CD4-positive, alpha-beta T cell treated with Interleukin-17A for 4 hours (primary cell): ENCODE measurements around the gene FAM193B.
"Not testable (repeated sequence)": the region's sequence is repeated elsewhere in the genome, so short reads cannot be mapped to it uniquely, and the experiment has no call there.

Source experiments
- DNase-seq: peaks from one replicate; pipeline ENCODE4 v3.0.0-alpha.2; 2020; ENCODE audit warnings: mixed read lengths

FAM193B gene

GRCh38 chr5:177497292-177498012, 56.9 kb downstream of the FAM193B start, which contains the start of gene PDLIM7:
Gene PDLIM7, minus strand, starts transcription at chr5:177497604. Its CDS starts 1,092 bp downstream, at chr5:177496512.
- DNase-seq = peak; percentile 97

DNA sequence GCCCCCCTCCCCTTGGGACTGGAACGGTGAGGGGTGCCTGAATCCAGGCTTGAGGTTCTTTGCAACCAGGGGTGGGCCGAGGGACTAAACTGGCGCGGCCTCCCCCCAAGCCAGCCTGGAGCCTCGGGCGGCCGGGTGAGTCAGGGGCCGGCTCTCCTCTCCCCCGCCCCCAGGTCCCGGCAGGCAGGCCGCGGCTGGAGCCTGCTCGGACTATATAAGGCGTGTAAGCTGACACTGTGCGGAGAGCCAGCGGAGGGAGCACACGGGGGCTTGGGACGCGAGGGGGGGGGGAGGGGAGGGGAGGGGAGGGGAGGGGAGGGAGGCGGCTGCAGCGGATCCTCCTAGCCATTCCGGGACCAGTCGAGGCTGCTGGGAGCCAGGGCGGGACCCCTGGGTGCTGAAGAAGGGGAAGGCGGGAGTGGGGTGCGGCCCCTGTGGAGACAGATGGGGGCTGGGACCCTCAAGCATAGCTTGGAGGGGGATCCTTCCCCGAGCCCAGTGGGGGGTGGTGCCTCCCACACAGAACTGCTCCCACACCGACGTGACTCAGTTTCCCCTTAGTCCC, 57.6 kb downstream of the FAM193B start:
- no peak for DNase-seq

GRCh38 chr5:177496070-177496726, 58.2 kb downstream of the FAM193B start:
- no peak for DNase-seq

- no peak for DNase-seq
Observed at GRCh38 chr5:177495243-177496060, 58.9 kb downstream of the FAM193B start.

DNA sequence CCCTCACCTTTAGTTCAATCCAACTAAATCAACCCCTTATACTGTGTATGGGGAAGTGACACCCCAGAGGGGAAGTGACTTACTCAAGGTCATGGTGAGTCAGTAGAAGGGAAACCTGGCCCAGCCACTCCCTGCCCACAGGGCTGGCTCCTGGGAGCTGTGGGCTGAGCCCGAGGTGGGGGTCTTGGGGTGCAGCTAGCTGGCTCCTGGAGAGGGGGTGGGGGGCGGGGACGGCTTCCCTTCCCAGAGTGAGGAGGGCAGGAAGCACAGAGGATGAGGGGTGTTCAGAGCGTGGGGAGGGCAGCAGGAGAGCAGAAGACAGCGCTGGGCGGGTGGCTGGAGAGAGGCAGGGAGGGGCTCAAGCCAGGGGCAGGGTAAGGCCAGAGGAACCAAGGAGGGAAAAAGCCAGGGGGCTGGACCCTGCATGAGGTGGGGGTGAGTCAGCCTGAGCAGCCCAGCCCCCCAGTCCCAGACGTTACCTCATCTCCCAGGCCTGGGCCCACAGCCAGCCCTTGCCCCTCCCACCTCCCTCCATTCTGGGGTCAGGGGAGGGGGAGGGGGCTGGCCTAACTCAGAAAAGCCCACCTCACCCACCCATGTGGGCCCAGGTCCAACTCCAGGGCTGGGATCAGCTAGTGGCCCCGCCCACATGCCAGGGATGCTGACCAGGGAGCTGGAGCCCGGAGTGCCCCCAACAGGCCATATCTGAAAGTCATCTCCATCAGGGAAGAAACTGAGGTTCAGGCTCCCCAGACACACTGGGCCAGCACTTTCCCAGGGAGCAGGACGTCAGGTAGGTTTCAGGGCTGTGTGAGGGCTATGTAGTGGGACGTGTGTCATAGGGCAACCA, 59.8 kb downstream of the FAM193B start:
- peak; percentile 43 for DNase-seq

- no peak for DNase-seq
Observed at GRCh38 chr5:177493795-177494345, 60.5 kb downstream of the FAM193B start.

DNA sequence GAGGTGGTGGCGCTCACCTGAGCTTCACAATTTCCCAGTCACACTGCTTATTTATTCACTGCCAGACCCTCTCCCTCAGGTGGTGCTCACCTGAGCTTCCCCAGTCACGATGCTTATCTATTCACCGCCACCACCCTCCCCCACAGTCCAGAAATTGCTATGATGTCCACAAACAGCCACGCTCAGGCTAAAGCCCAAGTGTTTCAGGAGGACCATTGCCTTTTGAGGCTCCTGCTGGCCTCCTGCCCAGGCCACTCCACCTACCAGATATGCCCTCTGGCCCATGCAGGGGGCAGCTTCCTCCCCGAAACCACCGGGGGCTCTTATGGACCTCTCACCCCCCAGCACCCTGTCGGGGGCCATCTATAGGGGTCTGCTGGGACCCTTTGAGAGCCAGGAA, 61.5 kb downstream of the FAM193B start:
- DNase-seq = no peak

DNA sequence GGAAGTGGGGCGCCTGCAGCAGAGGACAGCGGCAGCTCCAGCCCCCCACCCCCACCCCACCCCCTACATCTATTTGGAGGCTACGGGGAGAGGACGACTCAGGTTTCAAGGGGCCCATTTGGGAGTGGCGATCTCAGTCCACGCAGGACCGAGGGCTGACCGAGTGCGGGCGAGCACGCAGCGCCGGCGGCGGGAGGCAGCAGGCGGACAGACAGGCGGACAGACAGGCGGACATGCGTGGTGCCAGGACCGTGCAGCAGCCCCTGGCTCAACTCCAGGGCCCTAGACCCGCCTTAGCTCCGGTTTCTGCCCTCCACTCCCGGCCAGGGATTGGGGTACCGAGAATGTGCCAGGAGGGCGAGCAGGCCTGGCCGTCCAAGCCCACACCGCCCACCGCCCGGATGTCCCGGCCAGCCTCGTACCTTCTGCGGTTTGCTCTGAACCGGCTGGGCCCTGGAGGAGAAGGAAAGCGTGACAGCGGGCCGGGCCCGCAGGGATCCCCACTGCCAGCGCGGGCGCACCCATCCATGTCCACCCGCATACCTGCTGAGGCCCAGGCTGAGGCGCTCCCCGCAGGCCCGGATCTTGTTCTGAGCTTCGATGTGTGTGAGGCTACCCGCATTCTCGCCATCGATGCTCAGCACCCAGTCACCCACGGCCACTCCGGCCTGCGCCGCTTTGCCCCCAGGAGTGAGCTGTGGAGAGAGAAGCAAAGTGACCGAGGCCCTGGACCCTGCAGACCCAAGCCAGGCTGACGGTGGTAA, 62.2 kb downstream of the FAM193B start:
- DNase-seq = no peak

- DNase-seq = peak; percentile 26
Observed at GRCh38 chr5:177491429-177491945, 62.9 kb downstream of the FAM193B start.

- no peak for DNase-seq
Observed at GRCh38 chr5:177490992-177491391, 63.4 kb downstream of the FAM193B start.

DNA sequence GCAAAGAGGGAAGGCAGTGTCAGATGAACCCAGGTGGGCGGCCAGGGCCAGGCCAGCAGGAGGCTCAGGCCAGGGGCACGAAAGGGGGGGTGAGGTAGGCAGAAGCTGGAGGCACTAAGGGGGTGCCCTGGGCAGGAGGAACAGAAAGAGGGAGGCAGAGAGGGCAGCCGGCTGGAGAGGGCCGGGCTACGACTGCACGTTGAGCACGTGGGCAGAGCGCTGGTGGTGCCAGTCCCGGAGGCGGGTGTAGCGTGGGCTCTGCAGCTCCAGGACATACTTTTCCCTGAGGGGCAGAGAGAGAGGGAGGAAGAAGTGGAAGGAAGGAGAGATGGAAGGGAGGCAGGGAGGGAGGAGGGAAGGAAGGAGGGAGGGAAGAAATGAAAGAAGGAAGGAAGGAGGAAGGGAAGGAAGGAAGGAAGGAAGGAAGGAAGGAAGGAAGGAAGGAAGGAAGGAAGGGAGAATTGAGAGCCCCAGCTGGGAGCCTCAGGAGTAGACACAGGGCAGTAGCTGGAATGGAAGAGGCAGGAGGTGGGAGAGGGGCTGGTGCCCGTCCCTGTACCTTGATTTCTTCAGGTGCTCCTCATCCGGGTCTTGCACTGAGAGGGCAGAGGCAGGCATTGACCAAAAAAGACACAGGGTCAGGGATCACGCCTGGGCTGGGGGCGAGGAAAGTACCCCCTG, 63.9 kb downstream of the FAM193B start:
- DNase-seq = no peak

GRCh38 chr5:177489119-177489716, 65.1 kb downstream of the FAM193B start:
- no peak for DNase-seq

- no peak for DNase-seq
Observed at GRCh38 chr5:177487975-177488374, 66.4 kb downstream of the FAM193B start.

GRCh38 chr5:177487144-177487543, 67.2 kb downstream of the FAM193B start:
- no peak for DNase-seq

DNA sequence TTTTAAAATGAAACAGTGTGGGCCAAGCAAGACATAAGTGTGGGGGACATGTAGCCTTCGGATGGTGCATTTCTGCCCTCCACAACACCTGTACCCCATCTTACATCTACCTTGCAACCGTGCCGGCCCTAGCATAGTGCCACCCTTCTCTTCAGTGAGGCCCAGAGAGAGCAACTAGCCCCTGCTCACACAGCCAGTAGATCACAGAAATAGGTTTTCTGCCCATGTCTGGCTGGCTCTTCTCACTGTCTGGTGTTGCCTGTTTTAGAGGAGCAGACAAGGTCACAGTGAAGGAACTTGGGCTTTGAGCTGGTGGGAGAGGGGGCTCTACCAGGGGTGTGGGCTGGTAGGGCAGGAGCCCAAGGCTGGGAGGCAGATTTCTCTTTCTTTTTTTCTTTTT, 68.1 kb downstream of the FAM193B start:
- DNase-seq = no peak

DNA sequence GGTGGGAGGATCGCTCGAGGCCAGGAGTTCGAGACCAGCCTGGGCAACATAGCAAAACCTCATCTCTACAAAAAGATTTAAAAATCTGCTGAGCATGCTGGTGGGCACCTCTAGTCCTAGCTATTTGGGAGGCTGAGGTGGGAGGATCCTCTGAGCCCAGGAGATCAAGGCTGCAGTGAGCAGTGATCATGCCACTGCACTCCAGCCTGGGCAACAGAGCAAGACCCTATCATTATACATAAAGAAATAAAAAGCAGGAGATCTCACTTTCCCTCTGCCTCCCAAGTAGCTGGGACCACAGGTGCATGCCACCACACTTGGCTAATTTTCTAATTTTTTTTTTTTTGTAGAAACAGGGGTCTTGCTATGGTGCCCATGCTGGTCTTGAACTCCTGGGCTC, 68.6 kb downstream of the FAM193B start:
- not testable (repeated sequence) for DNase-seq

DNA sequence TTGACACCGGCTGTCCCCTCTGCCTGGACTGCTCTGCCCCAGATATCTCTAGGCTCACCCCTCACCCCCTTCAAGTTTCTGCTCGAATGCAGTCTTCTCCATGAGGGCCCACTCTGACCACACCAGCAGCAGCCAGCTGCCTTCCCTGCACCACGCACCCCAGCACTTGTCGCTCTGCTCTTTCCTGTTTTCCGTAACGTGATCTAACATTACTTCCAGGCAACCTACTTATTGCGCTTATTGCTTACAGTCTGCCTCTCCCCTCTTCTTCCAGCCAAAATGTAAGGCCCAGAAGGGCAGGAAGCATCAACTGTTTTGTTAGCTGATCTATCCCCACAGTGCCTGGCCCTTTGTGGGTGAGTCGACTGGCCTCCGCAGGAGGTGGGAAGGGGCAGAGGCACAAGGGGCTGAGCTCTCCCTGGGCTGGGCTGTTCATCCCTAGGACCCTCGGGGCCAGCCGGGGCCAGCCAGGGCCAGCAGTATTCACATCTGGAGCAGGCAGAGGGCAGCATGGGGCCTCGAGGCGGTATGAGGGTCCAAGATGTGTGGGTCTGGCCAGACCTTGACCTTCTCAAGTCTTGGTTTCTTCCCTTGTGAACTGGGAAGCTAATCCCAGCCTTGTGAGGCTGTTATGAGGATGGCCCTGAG, 69.3 kb downstream of the FAM193B start:
- DNase-seq = no peak

GRCh38 chr5:177483994-177484901, 70.1 kb downstream of the FAM193B start:
- DNase-seq = no peak
